ENCODE measurements around the gene FTL.

- TF ChIP-seq CTCF (IDR thresholded peaks at IDR 0.05) (no peak), EP300 (IDR thresholded peaks at IDR 0.05) (no peak)
These were observed 42.3 kb upstream of the FTL start for GRCh38 chr19:48922548-48923490.
